ENCODE measurements around the gene RHO.

The RHO gene

GRCh38 chr3:129559565-129560079, 31.2 kb downstream of the RHO start:
- no peak for FAIRE-seq
- DNase-seq (ENCODE audit: low spot score), result no peak

GRCh38 chr3:129560269-129560787, 31.9 kb downstream of the RHO start:
- no peak for FAIRE-seq
- DNase-seq (ENCODE audit: low spot score), result no peak

GRCh38 chr3:129560911-129561594, 32.6 kb downstream of the RHO start:
- DNase-seq (ENCODE audit: low spot score) (no peak), FAIRE-seq (no peak)

GRCh38 chr3:129561619-129562248, 33.3 kb downstream of the RHO start:
- no peak for FAIRE-seq
- DNase-seq (ENCODE audit: low spot score), result no peak

- FAIRE-seq, result no peak
These were observed 34.4 kb downstream of the RHO start for GRCh38 chr3:129562803-129563202.

GRCh38 chr3:129563332-129563731, 34.9 kb downstream of the RHO start:
- FAIRE-seq, result no peak
- no peak for DNase-seq (ENCODE audit: low spot score)

More at GRCh38 chr3:129562803-129563202, 34.4 kb downstream of the RHO start:
- DNase-seq (ENCODE audit: low spot score), result no peak

GRCh38 chr3:129563850-129564535, 35.6 kb downstream of the RHO start:
- DNase-seq (ENCODE audit: low spot score), result no peak
- FAIRE-seq, result no peak

GRCh38 chr3:129564981-129565644, 36.7 kb downstream of the RHO start:
- FAIRE-seq (no peak), DNase-seq (ENCODE audit: low spot score) (no peak)

GRCh38 chr3:129565902-129566301, 37.5 kb downstream of the RHO start:
- FAIRE-seq, result no peak
- DNase-seq (ENCODE audit: low spot score), result no peak

GRCh38 chr3:129567176-129567705, 38.8 kb downstream of the RHO start:
- DNase-seq (ENCODE audit: low spot score), result no peak
- no peak for FAIRE-seq

- FAIRE-seq (no peak), DNase-seq (ENCODE audit: low spot score) (no peak)
These were observed 39.5 kb downstream of the RHO start for GRCh38 chr3:129567939-129568338.

- no peak for DNase-seq (ENCODE audit: low spot score)
- FAIRE-seq, result no peak
These were observed 41.4 kb downstream of the RHO start for GRCh38 chr3:129569856-129570255.

- DNase-seq (ENCODE audit: low spot score), result no peak
- no peak for FAIRE-seq
These were observed 43.4 kb downstream of the RHO start for GRCh38 chr3:129571605-129572547.

GRCh38 chr3:129572603-129573002, 44.2 kb downstream of the RHO start:
- FAIRE-seq, result no peak
- no peak for DNase-seq (ENCODE audit: low spot score)

- no peak for FAIRE-seq
These were observed 45.1 kb downstream of the RHO start for GRCh38 chr3:129573493-129573892.

GRCh38 chr3:129574206-129574605, 45.8 kb downstream of the RHO start:
- FAIRE-seq, result no peak
- no peak for DNase-seq (ENCODE audit: low spot score)

More at GRCh38 chr3:129573493-129573892, 45.1 kb downstream of the RHO start:
- DNase-seq (ENCODE audit: low spot score), result no peak

GRCh38 chr3:129575233-129575996, 47.0 kb downstream of the RHO start:
- DNase-seq (ENCODE audit: low spot score), result no peak
- FAIRE-seq, result no peak

- FAIRE-seq, result no peak
- no peak for DNase-seq (ENCODE audit: low spot score)
These were observed 47.6 kb downstream of the RHO start for GRCh38 chr3:129575997-129576384.
